SH-SY5Y (cell line): ENCODE data around the gene COA6.

Source experiments
- GATA2 ChIP-seq: IDR thresholded peaks from 2 replicates; pipeline ENCODE4 v1.6.1; 2011; ENCODE audit warnings: mild to moderate bottlenecking, low read depth, low read length
- GATA3 ChIP-seq: IDR thresholded peaks from 2 replicates; pipeline ENCODE4 v1.6.1; 2011; ENCODE audit warnings: low read depth, mild to moderate bottlenecking, low read length, moderate library complexity

GRCh38 chr1:234388094-234388493 lies 14.8 kb downstream of the COA6 start:
- TF ChIP-seq GATA3 = no peak
- no peak for TF ChIP-seq GATA2
